ENCODE data around the gene PRKCG. TPM values are rescaled to one million over a fixed set of nuclear protein-coding genes. Genes with fewer than 3 reads are reported as not detected.

The PRKCG gene
- polyA plus RNA-seq, 1 experiment: 0.09 TPM

- ChIA-PET CTCF (interaction anchor here (0.6 kb wide), 1 partner anchor 97 kb away, joined by 4 read pairs; no protein-coding TSS in a partner anchor), POLR2A (no interaction called here)
- Histone ChIP-seq H3K4me3 (ENCODE audit: low read depth, low read length) (no peak overlapping the region), H3K27me3 (ENCODE audit: control insufficient read depth, insufficient read depth, low read length) (no peaks in the 10 kb centered on the region), H3K9me3 (ENCODE audit: control insufficient read depth, insufficient read depth, low read length) (no peaks in the 10 kb centered on the region; the same call in 1 of the 2 replicates), H3K27ac (ENCODE audit: low read depth, low read length) (no peak overlapping the region)
- DNase-seq (ENCODE audit: low read depth, low spot score): no peak
- TF ChIP-seq CTCF (IDR thresholded peaks at IDR 0.05; ENCODE audit: low read depth, low read length): no peak
These were observed 8.0 kb upstream of the PRKCG start for GRCh38 chr19:53873773-53874605.

- Histone ChIP-seq H3K27me3 (ENCODE audit: control insufficient read depth, insufficient read depth, low read length) (no peaks in the 10 kb centered on the region), H3K4me3 (ENCODE audit: low read depth, low read length) (no peak overlapping the region), H3K9me3 (ENCODE audit: control insufficient read depth, insufficient read depth, low read length) (no peaks in the 10 kb centered on the region; the same call in 1 of the 2 replicates), H3K27ac (ENCODE audit: low read depth, low read length) (no peak overlapping the region)
- DNase-seq (ENCODE audit: low read depth, low spot score): no peak
- ChIA-PET CTCF (interaction anchor here (0.6 kb wide), 1 partner anchor 98 kb away, joined by 4 read pairs; no protein-coding TSS in a partner anchor), POLR2A (no interaction called here)
- TF ChIP-seq CTCF (IDR thresholded peaks at IDR 0.05; ENCODE audit: low read depth, low read length): no peak
These were observed 7.4 kb upstream of the PRKCG start for GRCh38 chr19:53874606-53874990.

- CTCF ChIA-PET: interaction anchor here (1.4 to 1.7 kb wide), 2 partner anchors 83 to 148 kb away, joined by 3 to 5 read pairs; no protein-coding TSS in a partner anchor
- POLR2A ChIA-PET: interaction anchor here (1.5 kb wide), 1 partner anchor 8 kb away, joined by 7 read pairs; the partner anchor contains the start of gene MYADM
These were observed 6.2 kb upstream of the PRKCG start for GRCh38 chr19:53875602-53876325.

GRCh38 chr19:53876651-53877224 lies 5.3 kb upstream of the PRKCG start:
- ChIA-PET CTCF (interaction anchor here (1.4 to 1.7 kb wide), 2 partner anchors 84 to 147 kb away, joined by 3 to 5 read pairs; no protein-coding TSS in a partner anchor), POLR2A (interaction anchor here (0.5 to 1.5 kb wide), 2 partner anchors 9 to 36 kb away, joined by 4 to 7 read pairs; partner anchors contain the start of gene MYADM)
- DNase-seq (ENCODE audit: low read depth, low spot score): no peak
- no peak for TF ChIP-seq CTCF (IDR thresholded peaks at IDR 0.05; ENCODE audit: low read depth, low read length)
- H3K27ac ChIP-seq (ENCODE audit: low read depth, low read length): no peak overlapping the region
- peaks cover 9% of the 10 kb centered on the region for H3K27me3 ChIP-seq (ENCODE audit: control insufficient read depth, insufficient read depth, low read length)
- H3K4me3 ChIP-seq (ENCODE audit: low read depth, low read length): no peak overlapping the region
- H3K9me3 ChIP-seq (ENCODE audit: control insufficient read depth, insufficient read depth, low read length): no peaks in the 10 kb centered on the region; the same call in 1 of the 2 replicates

More at GRCh38 chr19:53875602-53876325, 6.2 kb upstream of the PRKCG start:
- Histone ChIP-seq H3K4me3 (ENCODE audit: low read depth, low read length) (no peak overlapping the region), H3K27ac (ENCODE audit: low read depth, low read length) (no peak overlapping the region), H3K27me3 (ENCODE audit: control insufficient read depth, insufficient read depth, low read length) (peaks cover 6% of the 10 kb centered on the region), H3K9me3 (ENCODE audit: control insufficient read depth, insufficient read depth, low read length) (no peaks in the 10 kb centered on the region; the same call in 1 of the 2 replicates)
- no peak for DNase-seq (ENCODE audit: low read depth, low spot score)
- no peak for TF ChIP-seq CTCF (IDR thresholded peaks at IDR 0.05; ENCODE audit: low read depth, low read length)

Measured in AG04450 (cell line).